WTC11 (cell line): ENCODE measurements around the gene CD48.

Experiments
- ATF3 ChIP-seq: sonication (generic); formaldehyde crosslinking; conservative IDR thresholded peaks from 2 replicates; pipeline ENCODE4 v1.8.1; 2022; ENCODE audit warnings: mild to moderate bottlenecking, missing genetic modification reagents
- CTCF ChIP-seq: fragments of 200-600 bp; IDR thresholded peaks from 2 replicates; pipeline ENCODE4 v1.8.0; 2022; ENCODE audit warnings: antibody characterized with exemption
- TEAD4 ChIP-seq: sonication (generic); formaldehyde crosslinking; IDR thresholded peaks from 2 replicates; pipeline ENCODE4 v1.8.0; 2022; ENCODE audit warnings: mild to moderate bottlenecking, missing genetic modification reagents
- ZBTB21 ChIP-seq: sonication (generic); formaldehyde crosslinking; IDR thresholded peaks from 2 replicates; pipeline ENCODE4 v1.8.1; 2023; ENCODE audit warnings: mild to moderate bottlenecking, missing genetic modification reagents, borderline replicate concordance
- ZNF423 ChIP-seq: fragments of 250-450 bp; sonication (Bioruptor Pico); IDR thresholded peaks from 2 replicates; pipeline ENCODE4 v2.1.2; 2022; ENCODE audit warnings: mild to moderate bottlenecking, moderate library complexity

- TF ChIP-seq ZBTB21 (CRISPR knock-in tag) (no peak), ATF3 (CRISPR knock-in tag) (no peak), CTCF (no peak), TEAD4 (CRISPR knock-in tag) (no peak), ZNF423 (CRISPR knock-in tag) (no peak)
Measured at GRCh38 chr1:160685266-160685665, 26.4 kb downstream of the CD48 start.
